Esophagus squamous epithelium (tissue), 4 donors: ENCODE data around the gene AIG1.

Experiments
- CTCF ChIP-seq, 6 experiments: fragments of 450-650 bp in 4 of 6; fragments of 200-600 bp in 2 of 6; sonication (generic) in 2 of 6; IDR thresholded peaks; one replicate each; pipeline ENCODE4 v1.5.1; 2016 to 2019; ENCODE audit warnings: antibody characterized with exemption in 6 of 6, mild to moderate bottlenecking in 4 of 6, moderate library complexity in 4 of 6
- POLR2A ChIP-seq, 4 donors: fragments of 450-650 bp; IDR thresholded peaks; one replicate each; pipeline ENCODE4 v1.6.1; 2017; ENCODE audit warnings: antibody characterized with exemption in 4 of 4, mild to moderate bottlenecking in 4 of 4, moderate library complexity in 3 of 4

- TF ChIP-seq POLR2A (IDR thresholded peaks at IDR 0.05) (no peak), CTCF (IDR thresholded peaks at IDR 0.05) (no peak)
These were observed 162.1 kb downstream of the AIG1 start for GRCh38 chr6:143222801-143223231.
